HEK293 (cell line): ENCODE measurements around the gene PBX2.

Experiments used
- KLF1 ChIP-seq: fragments of 450-650 bp; formaldehyde crosslinking; IDR thresholded peaks from 2 replicates; pipeline ENCODE4 v1.5.1; 2016; ENCODE audit warnings: missing biosample characterization, missing genetic modification characterization
- KLF10 ChIP-seq: fragments of 450-650 bp; IDR thresholded peaks from 2 replicates; pipeline ENCODE4 v1.5.1; 2018; ENCODE audit warnings: missing biosample characterization, mild to moderate bottlenecking, missing genetic modification characterization
- KLF16 ChIP-seq: fragments of 450-650 bp; formaldehyde crosslinking; IDR thresholded peaks from 2 replicates; pipeline ENCODE4 v1.5.1; 2017; ENCODE audit warnings: missing biosample characterization, missing genetic modification characterization
- PRDM10 ChIP-seq: fragments of 450-650 bp; formaldehyde crosslinking; IDR thresholded peaks from 2 replicates; pipeline ENCODE4 v1.5.1; 2016; ENCODE audit warnings: missing biosample characterization, missing genetic modification characterization
- PRDM2 ChIP-seq: fragments of 450-650 bp; formaldehyde crosslinking; IDR thresholded peaks from 2 replicates; pipeline ENCODE4 v1.5.1; 2016; ENCODE audit warnings: missing biosample characterization, missing genetic modification characterization, borderline replicate concordance
- SP7 ChIP-seq: fragments of 450-650 bp; formaldehyde crosslinking; IDR thresholded peaks from 2 replicates; pipeline ENCODE4 v1.5.1; 2016; ENCODE audit warnings: missing biosample characterization, missing genetic modification characterization
- TRIM28 ChIP-seq: IDR thresholded peaks from 2 replicates; pipeline ENCODE4 v1.6.1; 2011; ENCODE audit warnings: low read length, control low read depth, borderline replicate concordance
- ZBTB20 ChIP-seq: fragments of 450-650 bp; formaldehyde crosslinking; IDR thresholded peaks from 2 replicates; pipeline ENCODE4 v1.5.1; 2016; ENCODE audit warnings: missing biosample characterization, missing genetic modification characterization
- ZBTB21 ChIP-seq: fragments of 450-650 bp; formaldehyde crosslinking; IDR thresholded peaks from 2 replicates; pipeline ENCODE4 v1.5.1; 2017; ENCODE audit warnings: missing biosample characterization, missing genetic modification characterization
- ZBTB6 ChIP-seq: fragments of 450-650 bp; formaldehyde crosslinking; IDR thresholded peaks from 2 replicates; pipeline ENCODE4 v1.5.1; 2017; ENCODE audit warnings: missing biosample characterization, missing genetic modification characterization
- ZEB2 ChIP-seq: fragments of 450-650 bp; formaldehyde crosslinking; IDR thresholded peaks from 2 replicates; pipeline ENCODE4 v1.5.1; 2016; ENCODE audit warnings: missing biosample characterization, missing genetic modification characterization
- ZFP41 ChIP-seq: fragments of 450-650 bp; formaldehyde crosslinking; IDR thresholded peaks from 2 replicates; pipeline ENCODE4 v1.5.1; 2016; ENCODE audit warnings: missing biosample characterization, missing genetic modification characterization, borderline replicate concordance
- ZNF175 ChIP-seq: fragments of 450-650 bp; formaldehyde crosslinking; IDR thresholded peaks from 2 replicates; pipeline ENCODE4 v1.5.1; 2016; ENCODE audit warnings: missing biosample characterization, missing genetic modification characterization
- ZNF350 ChIP-seq: fragments of 450-650 bp; formaldehyde crosslinking; IDR thresholded peaks from 2 replicates; pipeline ENCODE4 v1.5.0; 2017; ENCODE audit warnings: missing biosample characterization, mild to moderate bottlenecking, missing genetic modification characterization
- ZNF488 ChIP-seq: fragments of 450-650 bp; formaldehyde crosslinking; IDR thresholded peaks from 2 replicates; pipeline ENCODE4 v1.5.1; 2016; ENCODE audit warnings: missing biosample characterization, missing genetic modification characterization
- ZNF518A ChIP-seq: fragments of 450-650 bp; formaldehyde crosslinking; conservative IDR thresholded peaks from 2 replicates; pipeline ENCODE4 v1.5.1; 2016; ENCODE audit warnings: low read depth, missing biosample characterization, missing genetic modification characterization
- ZNF692 ChIP-seq: fragments of 450-650 bp; formaldehyde crosslinking; IDR thresholded peaks from 2 replicates; pipeline ENCODE4 v1.5.1; 2016; ENCODE audit warnings: missing biosample characterization, missing genetic modification characterization
- ZNF76 ChIP-seq: fragments of 450-650 bp; formaldehyde crosslinking; IDR thresholded peaks from 2 replicates; pipeline ENCODE4; 2016; ENCODE audit warnings: low read depth, missing biosample characterization, missing genetic modification characterization, borderline replicate concordance
- ZNF791 ChIP-seq: fragments of 450-650 bp; formaldehyde crosslinking; IDR thresholded peaks from 2 replicates; pipeline ENCODE4 v1.5.1; 2016; ENCODE audit warnings: missing biosample characterization, missing genetic modification characterization

The PBX2 gene

GRCh38 chr6:32178547-32179440 lies 11.2 kb downstream of the PBX2 start (continued):
- TF ChIP-seq ZBTB6, result no peak
- TF ChIP-seq KLF10, result no peak
- no peak for TF ChIP-seq ZBTB21 (tag by site-specific recombination)
- no peak; the same call in 1 of the 2 replicates for TF ChIP-seq ZNF518A (tag by site-specific recombination)
- TF ChIP-seq KLF16 (tag by site-specific recombination), result peak; percentile 60; the same call in 1 of the 2 replicates
- no peak for TF ChIP-seq ZNF350 (tag by site-specific recombination)
- no peak for TF ChIP-seq ZFP41 (tag by site-specific recombination)
- no peak for TF ChIP-seq ZNF488 (tag by site-specific recombination)
- TF ChIP-seq ZEB2 (tag by site-specific recombination), result no peak
- TF ChIP-seq ZNF76 (tag by site-specific recombination), result no peak
- peak; percentile 5; the same call in 1 of the 2 replicates for TF ChIP-seq PRDM10 (tag by site-specific recombination)
- TF ChIP-seq KLF1, result peak; percentile 5; the same call in 1 of the 2 replicates
- TF ChIP-seq TRIM28, result no peak
- TF ChIP-seq ZNF791 (tag by site-specific recombination), result no peak
- no peak for TF ChIP-seq ZNF175 (tag by site-specific recombination)
- peak; percentile 38 for TF ChIP-seq SP7 (tag by site-specific recombination)
- TF ChIP-seq PRDM2, result 0 out of 2 replicates have a peak, but pooled peaks have one; percentile 53
- no peak for TF ChIP-seq ZNF692 (tag by site-specific recombination)
- no peak for TF ChIP-seq ZBTB20
